ENCODE results near the gene ULK1.

Gene ULK1

DNA sequence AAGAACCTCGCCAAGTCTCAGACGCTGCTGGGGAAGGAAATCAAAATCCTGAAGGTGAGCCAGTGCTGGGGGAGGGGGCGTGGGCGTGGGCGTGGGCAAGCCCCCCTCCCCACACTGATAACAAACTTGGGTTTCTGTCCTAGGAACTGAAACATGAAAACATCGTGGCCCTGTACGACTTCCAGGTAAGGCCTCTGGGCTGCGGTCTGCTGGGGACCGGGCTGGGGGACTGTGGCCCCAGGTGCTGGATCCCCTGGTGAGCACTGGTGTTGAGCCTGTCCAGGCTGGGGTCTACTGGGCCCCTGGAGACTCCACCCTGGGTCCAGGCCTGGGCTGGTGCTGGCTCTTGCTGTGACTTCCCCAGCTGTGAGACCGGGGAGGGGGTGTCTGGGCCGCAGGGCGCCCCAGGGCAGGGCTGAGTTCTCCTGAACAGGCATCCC lies 1.2 kb downstream of the ULK1 start:
- TF ChIP-seq MAX (IDR thresholded peaks at IDR 0.05) (no peak), ZBTB7A (IDR thresholded peaks at IDR 0.05; ENCODE audit: low read depth) (peak; percentile 95)

DNA sequence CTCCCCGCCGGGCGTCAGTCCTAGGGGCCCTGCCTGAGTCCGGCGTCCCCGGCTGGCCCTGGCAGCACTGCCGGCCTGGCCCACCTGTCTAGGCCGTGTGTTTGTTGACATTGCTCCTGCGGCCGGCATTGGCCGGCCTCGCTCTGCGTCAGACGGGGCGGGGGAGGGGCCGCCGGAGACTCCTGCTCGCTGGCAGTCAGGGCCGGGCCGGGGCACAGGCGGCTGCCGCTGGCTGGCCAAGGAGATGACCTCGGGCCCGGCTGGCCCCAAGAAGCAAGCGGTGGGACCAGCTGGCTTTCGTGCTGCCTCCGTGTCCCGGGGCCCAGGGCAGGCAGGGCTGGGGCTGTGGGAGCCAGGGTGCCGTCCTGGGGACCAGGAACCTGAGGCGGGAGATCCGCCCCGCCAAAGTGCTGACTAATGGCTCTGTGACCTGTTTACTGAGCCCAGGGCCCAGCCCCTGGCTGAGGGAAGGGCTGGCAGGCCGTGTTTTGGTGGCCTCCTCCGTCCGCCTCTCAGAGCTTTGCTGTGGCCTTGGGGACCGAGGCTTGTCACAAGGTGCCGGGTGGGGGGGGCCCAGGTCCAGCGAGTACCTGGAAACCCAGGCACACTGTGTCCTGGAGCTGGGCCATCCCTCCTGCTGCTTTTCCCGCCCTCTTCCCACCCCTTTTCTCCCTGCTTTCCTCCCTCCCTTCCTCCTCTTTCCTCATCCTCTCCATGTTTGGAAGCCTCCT lies 1.8 kb downstream of the ULK1 start:
- TF ChIP-seq, protein P1, sequence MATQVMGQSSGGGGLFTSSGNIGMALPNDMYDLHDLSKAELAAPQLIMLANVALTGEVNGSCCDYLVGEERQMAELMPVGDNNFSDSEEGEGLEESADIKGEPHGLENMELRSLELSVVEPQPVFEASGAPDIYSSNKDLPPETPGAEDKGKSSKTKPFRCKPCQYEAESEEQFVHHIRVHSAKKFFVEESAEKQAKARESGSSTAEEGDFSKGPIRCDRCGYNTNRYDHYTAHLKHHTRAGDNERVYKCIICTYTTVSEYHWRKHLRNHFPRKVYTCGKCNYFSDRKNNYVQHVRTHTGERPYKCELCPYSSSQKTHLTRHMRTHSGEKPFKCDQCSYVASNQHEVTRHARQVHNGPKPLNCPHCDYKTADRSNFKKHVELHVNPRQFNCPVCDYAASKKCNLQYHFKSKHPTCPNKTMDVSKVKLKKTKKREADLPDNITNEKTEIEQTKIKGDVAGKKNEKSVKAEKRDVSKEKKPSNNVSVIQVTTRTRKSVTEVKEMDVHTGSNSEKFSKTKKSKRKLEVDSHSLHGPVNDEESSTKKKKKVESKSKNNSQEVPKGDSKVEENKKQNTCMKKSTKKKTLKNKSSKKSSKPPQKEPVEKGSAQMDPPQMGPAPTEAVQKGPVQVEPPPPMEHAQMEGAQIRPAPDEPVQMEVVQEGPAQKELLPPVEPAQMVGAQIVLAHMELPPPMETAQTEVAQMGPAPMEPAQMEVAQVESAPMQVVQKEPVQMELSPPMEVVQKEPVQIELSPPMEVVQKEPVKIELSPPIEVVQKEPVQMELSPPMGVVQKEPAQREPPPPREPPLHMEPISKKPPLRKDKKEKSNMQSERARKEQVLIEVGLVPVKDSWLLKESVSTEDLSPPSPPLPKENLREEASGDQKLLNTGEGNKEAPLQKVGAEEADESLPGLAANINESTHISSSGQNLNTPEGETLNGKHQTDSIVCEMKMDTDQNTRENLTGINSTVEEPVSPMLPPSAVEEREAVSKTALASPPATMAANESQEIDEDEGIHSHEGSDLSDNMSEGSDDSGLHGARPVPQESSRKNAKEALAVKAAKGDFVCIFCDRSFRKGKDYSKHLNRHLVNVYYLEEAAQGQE (IDR thresholded peaks at IDR 0.05; ENCODE audit: low read depth): no peak
- TF ChIP-seq TCF12 (IDR thresholded peaks at IDR 0.05; ENCODE audit: low read depth) (peak; percentile 32; the same call in 1 of the 2 replicates), CREB1 (IDR thresholded peaks at IDR 0.05; ENCODE audit: low read depth) (peak; percentile 69; the same call in 1 of the 2 replicates), CEBPB (IDR thresholded peaks at IDR 0.05) (no peak), YY1 (IDR thresholded peaks at IDR 0.05; ENCODE audit: low read depth) (no peak), MAX (IDR thresholded peaks at IDR 0.05) (peak; percentile 62), TEAD4 (IDR thresholded peaks at IDR 0.05) (no peak), EGR1 (IDR thresholded peaks at IDR 0.05) (no peak), EP300 (IDR thresholded peaks at IDR 0.05; ENCODE audit: borderline replicate concordance) (no peak), FOXM1 (IDR thresholded peaks at IDR 0.05; ENCODE audit: borderline replicate concordance, low read depth) (no peak; the same call in 1 of the 2 replicates), USF1 (IDR thresholded peaks at IDR 0.05) (no peak), TAF1 (IDR thresholded peaks at IDR 0.05; ENCODE audit: low read depth) (no peak), NFIC (IDR thresholded peaks at IDR 0.05) (peak; percentile 88), RAD21 (IDR thresholded peaks at IDR 0.05; ENCODE audit: low read depth) (no peak; the same call in 1 of the 2 replicates), ZBTB7A (IDR thresholded peaks at IDR 0.05; ENCODE audit: low read depth) (no peak)

DNA sequence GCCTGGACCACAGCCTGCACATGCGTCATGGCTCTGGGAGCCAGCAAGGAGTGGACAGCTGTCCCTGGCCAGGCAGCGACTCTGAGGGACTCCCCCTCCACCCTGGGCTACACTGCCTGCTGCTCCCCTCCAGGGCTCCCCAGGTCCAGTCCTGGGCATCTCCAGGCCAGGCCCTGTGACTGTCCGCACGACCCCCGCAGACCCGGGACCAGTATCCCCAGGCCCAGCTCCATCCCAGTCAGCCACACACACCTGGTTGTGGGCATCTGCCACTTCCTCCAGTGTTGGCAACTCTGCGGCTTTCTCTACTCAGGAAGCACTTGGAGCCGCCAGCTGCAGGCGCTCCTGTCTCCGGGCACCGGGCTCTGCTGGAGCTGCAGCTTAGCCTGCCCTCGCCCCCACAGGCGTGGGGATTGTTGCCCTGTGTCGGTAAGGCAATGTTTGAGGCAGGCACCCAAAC lies 2.4 kb downstream of the ULK1 start:
- TF ChIP-seq TEAD4 (IDR thresholded peaks at IDR 0.05) (no peak), USF1 (IDR thresholded peaks at IDR 0.05) (no peak), YY1 (IDR thresholded peaks at IDR 0.05; ENCODE audit: low read depth) (no peak), TCF12 (IDR thresholded peaks at IDR 0.05; ENCODE audit: low read depth) (peak; percentile 20; the same call in 1 of the 2 replicates)

- TF ChIP-seq ZBTB7A (IDR thresholded peaks at IDR 0.05; ENCODE audit: low read depth): no peak
- TF ChIP-seq YY1 (IDR thresholded peaks at IDR 0.05; ENCODE audit: low read depth): no peak
- TF ChIP-seq TAF1 (IDR thresholded peaks at IDR 0.05; ENCODE audit: low read depth): no peak
- TF ChIP-seq, protein P1 (IDR thresholded peaks at IDR 0.05; ENCODE audit: low read depth): no peak
- TF ChIP-seq EGR1 (IDR thresholded peaks at IDR 0.05): no peak
- no peak for TF ChIP-seq CREB1 (IDR thresholded peaks at IDR 0.05; ENCODE audit: low read depth)
These were observed 2.9 kb downstream of the ULK1 start for GRCh38 chr12:131897276-131897675.

GRCh38 chr12:131897875-131898274 lies 3.5 kb downstream of the ULK1 start:
- TF ChIP-seq CEBPB (IDR thresholded peaks at IDR 0.05) (no peak), TCF12 (IDR thresholded peaks at IDR 0.05; ENCODE audit: low read depth) (no peak), EP300 (IDR thresholded peaks at IDR 0.05; ENCODE audit: borderline replicate concordance) (no peak), RAD21 (IDR thresholded peaks at IDR 0.05; ENCODE audit: low read depth) (no peak), NFIC (IDR thresholded peaks at IDR 0.05) (no peak), FOXM1 (IDR thresholded peaks at IDR 0.05; ENCODE audit: borderline replicate concordance, low read depth) (no peak), EGR1 (IDR thresholded peaks at IDR 0.05) (no peak), ZBTB7A (IDR thresholded peaks at IDR 0.05; ENCODE audit: low read depth) (no peak), YY1 (IDR thresholded peaks at IDR 0.05; ENCODE audit: low read depth) (no peak), CREB1 (IDR thresholded peaks at IDR 0.05; ENCODE audit: low read depth) (no peak), MAX (IDR thresholded peaks at IDR 0.05) (no peak), USF1 (IDR thresholded peaks at IDR 0.05) (no peak), TAF1 (IDR thresholded peaks at IDR 0.05; ENCODE audit: low read depth) (no peak), TEAD4 (IDR thresholded peaks at IDR 0.05) (no peak)
- TF ChIP-seq, protein P1 (IDR thresholded peaks at IDR 0.05; ENCODE audit: low read depth): no peak
